GM12801 (cell line): Measurements from ENCODE around the gene FAHD1.

Experiments
- CTCF ChIP-seq: IDR thresholded peaks from one replicate; pipeline ENCODE4 v1.5.1; 2011; ENCODE audit warnings: control low read depth; ENCODE audit not compliant: insufficient read length; ENCODE audit errors: extremely low read depth

Gene FAHD1

GRCh38 chr16:1877089-1877488 is 50.1 kb downstream of the FAHD1 start:
- no peak for TF ChIP-seq CTCF

GRCh38 chr16:1877804-1878203 is 50.8 kb downstream of the FAHD1 start:
- TF ChIP-seq CTCF: no peak

GRCh38 chr16:1878256-1878655 is 51.2 kb downstream of the FAHD1 start:
- no peak for TF ChIP-seq CTCF
